ENCODE results near the gene PTCHD1. TPM values are rescaled to one million over a fixed set of nuclear protein-coding genes. Genes with fewer than 3 reads are reported as not detected.

PTCHD1 gene
- total RNA-seq, 1 donor from 2014 or later = 0.14 TPM

DNA sequence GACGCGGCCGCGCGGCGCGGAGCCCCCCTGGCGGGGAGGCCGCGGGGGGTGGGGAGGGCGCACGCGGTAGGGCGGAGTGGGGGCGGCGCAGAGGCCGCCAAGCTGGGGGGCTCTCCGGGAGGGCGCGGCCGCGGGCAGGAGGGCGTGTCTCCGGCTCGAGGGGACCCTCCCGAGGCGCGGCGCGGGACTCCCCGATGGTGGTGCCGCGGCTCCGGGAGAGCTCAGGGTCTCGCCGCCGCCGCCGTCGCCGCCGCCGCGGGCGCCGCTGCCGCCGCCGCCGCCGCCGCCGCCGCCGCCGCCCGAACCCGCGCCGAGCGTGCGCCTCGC lies 165 bp upstream of the PTCHD1 start:
- H3K36me3 Mint-ChIP-seq (ENCODE audit: low read depth, unreplicated experiment) = no peaks in the 10 kb centered on the region
- H3K4me1 Mint-ChIP-seq (ENCODE audit: low read depth, unreplicated experiment) = peaks cover 5% of the 10 kb centered on the region
- no peak overlapping the region for H3K4me3 ChIP-seq (ENCODE audit: insufficient read depth, low read depth, low read length)

DNA sequence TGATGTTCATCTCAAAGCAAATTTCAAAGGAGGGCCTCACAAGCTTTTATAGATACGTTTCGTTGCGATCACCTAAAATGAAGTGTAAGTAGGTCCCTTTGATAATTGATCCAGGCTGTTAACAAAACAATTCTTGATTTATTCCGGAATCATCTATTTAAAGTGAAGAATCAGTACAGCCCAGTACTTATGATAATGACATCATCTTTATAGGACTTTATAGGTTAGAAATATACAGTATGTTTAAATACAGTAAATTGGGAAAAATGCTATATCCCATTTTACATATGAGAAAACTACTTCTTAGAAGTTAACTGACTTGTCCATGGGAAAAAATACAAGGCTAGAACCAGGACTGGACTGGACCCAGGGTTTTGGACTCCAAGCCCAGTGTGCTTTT lies 3.7 kb downstream of the PTCHD1 start:
- Mint-ChIP-seq H3K27ac (ENCODE audit: unreplicated experiment) (no peak overlapping the region), H3K4me3 (ENCODE audit: unreplicated experiment) (no peak overlapping the region), H3K4me1 (ENCODE audit: low read depth, unreplicated experiment) (peaks cover 5% of the 10 kb centered on the region), H3K36me3 (ENCODE audit: low read depth, unreplicated experiment) (no peaks in the 10 kb centered on the region), H3K9me3 (ENCODE audit: unreplicated experiment) (no peaks in the 10 kb centered on the region), H3K27me3 (ENCODE audit: low read depth, unreplicated experiment) (peaks cover 31% of the 10 kb centered on the region)
- Histone ChIP-seq H3K4me2 (ENCODE audit: low read length) (no peak overlapping the region), H3K4me3 (ENCODE audit: insufficient read depth, low read depth, low read length) (no peak overlapping the region), H3K27me3 (ENCODE audit: insufficient read depth, low read length) (peaks cover 12% of the 10 kb centered on the region), H3K9ac (ENCODE audit: low read length) (no peak overlapping the region), H3K27ac (ENCODE audit: low read depth, low read length) (no peak overlapping the region), H2AFZ (ENCODE audit: low read depth, low read length) (no peak overlapping the region), H3K36me3 (ENCODE audit: insufficient read depth, low read length) (no peaks in the 10 kb centered on the region), H3K9me3 (ENCODE audit: insufficient read depth, low read depth, low read length) (no peaks in the 10 kb centered on the region), H3K4me1 (ENCODE audit: insufficient read depth, low read length) (peaks cover 4% of the 10 kb centered on the region), H3K79me2 (ENCODE audit: insufficient read depth, low read length) (no peaks in the 10 kb centered on the region), H4K20me1 (ENCODE audit: insufficient read depth, low read length) (no peaks in the 10 kb centered on the region)
- FAIRE-seq = peak; percentile 93
- DNase-seq (ENCODE audit: low read depth) = no peak
- TF ChIP-seq, protein P1, sequence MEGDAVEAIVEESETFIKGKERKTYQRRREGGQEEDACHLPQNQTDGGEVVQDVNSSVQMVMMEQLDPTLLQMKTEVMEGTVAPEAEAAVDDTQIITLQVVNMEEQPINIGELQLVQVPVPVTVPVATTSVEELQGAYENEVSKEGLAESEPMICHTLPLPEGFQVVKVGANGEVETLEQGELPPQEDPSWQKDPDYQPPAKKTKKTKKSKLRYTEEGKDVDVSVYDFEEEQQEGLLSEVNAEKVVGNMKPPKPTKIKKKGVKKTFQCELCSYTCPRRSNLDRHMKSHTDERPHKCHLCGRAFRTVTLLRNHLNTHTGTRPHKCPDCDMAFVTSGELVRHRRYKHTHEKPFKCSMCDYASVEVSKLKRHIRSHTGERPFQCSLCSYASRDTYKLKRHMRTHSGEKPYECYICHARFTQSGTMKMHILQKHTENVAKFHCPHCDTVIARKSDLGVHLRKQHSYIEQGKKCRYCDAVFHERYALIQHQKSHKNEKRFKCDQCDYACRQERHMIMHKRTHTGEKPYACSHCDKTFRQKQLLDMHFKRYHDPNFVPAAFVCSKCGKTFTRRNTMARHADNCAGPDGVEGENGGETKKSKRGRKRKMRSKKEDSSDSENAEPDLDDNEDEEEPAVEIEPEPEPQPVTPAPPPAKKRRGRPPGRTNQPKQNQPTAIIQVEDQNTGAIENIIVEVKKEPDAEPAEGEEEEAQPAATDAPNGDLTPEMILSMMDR (IDR thresholded peaks at IDR 0.05; ENCODE audit: insufficient read depth, low read depth, low read length) = no peak
- TF ChIP-seq EZH2 (IDR thresholded peaks at IDR 0.05; ENCODE audit: insufficient read depth, low read length) = no peak

More for the DNA sequence above, 165 bp upstream of the PTCHD1 start:
- TF ChIP-seq, protein P1 (IDR thresholded peaks at IDR 0.05; ENCODE audit: insufficient read depth, low read depth, low read length) = no peak
- no peak for TF ChIP-seq EZH2 (IDR thresholded peaks at IDR 0.05; ENCODE audit: insufficient read depth, low read length)
- Histone ChIP-seq H3K27me3 (ENCODE audit: insufficient read depth, low read length) (peaks cover 23% of the 10 kb centered on the region), H3K36me3 (ENCODE audit: insufficient read depth, low read length) (no peaks in the 10 kb centered on the region), H2AFZ (ENCODE audit: low read depth, low read length) (no peak overlapping the region), H4K20me1 (ENCODE audit: insufficient read depth, low read length) (no peaks in the 10 kb centered on the region), H3K4me2 (ENCODE audit: low read length) (peak overlapping the region; percentile 80), H3K79me2 (ENCODE audit: insufficient read depth, low read length) (no peaks in the 10 kb centered on the region), H3K27ac (ENCODE audit: low read depth, low read length) (no peak overlapping the region), H3K9ac (ENCODE audit: low read length) (no peak overlapping the region), H3K4me1 (ENCODE audit: insufficient read depth, low read length) (no peaks in the 10 kb centered on the region), H3K9me3 (ENCODE audit: insufficient read depth, low read depth, low read length) (no peaks in the 10 kb centered on the region)
- Mint-ChIP-seq H3K27ac (ENCODE audit: unreplicated experiment) (no peak overlapping the region), H3K9me3 (ENCODE audit: unreplicated experiment) (no peaks in the 10 kb centered on the region), H3K4me3 (ENCODE audit: unreplicated experiment) (no peak overlapping the region), H3K27me3 (ENCODE audit: low read depth, unreplicated experiment) (peaks cover 48% of the 10 kb centered on the region)
- FAIRE-seq (no peak), DNase-seq (ENCODE audit: low read depth) (no peak)

DNA sequence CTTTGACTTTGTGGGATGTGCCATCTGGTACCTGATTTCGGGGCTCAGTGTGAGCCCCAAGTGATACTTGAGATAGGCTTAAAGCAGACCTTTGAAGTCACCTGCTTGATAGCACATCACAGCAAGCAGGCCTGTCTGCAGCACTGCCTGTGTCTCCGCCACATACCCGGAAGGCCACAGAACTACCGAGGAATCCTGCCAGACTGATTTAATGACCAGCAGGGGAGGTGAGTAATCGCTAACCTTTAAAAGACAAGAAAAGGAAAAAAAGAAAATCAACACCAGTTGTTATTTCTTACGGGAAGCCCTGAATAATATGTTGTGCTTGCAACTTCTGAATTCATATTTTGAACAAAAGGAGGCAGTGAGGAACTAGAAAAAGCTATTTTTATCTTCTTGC lies 6.8 kb downstream of the PTCHD1 start:
- peaks cover 16% of the 10 kb centered on the region for H3K4me1 ChIP-seq (ENCODE audit: insufficient read depth, low read length)
- peak overlapping the region; percentile 46 for H3K4me2 ChIP-seq (ENCODE audit: low read length)
- H3K36me3 ChIP-seq (ENCODE audit: insufficient read depth, low read length) = no peaks in the 10 kb centered on the region
- H3K4me3 Mint-ChIP-seq (ENCODE audit: unreplicated experiment) = no peak overlapping the region
- DNase-seq (ENCODE audit: low read depth) = peak; percentile 14
- H3K4me3 ChIP-seq (ENCODE audit: insufficient read depth, low read depth, low read length) = no peak overlapping the region
- no peak overlapping the region for H2AFZ ChIP-seq (ENCODE audit: low read depth, low read length)
- no peaks in the 10 kb centered on the region for H3K79me2 ChIP-seq (ENCODE audit: insufficient read depth, low read length)
- no peaks in the 10 kb centered on the region for H4K20me1 ChIP-seq (ENCODE audit: insufficient read depth, low read length)
- no peaks in the 10 kb centered on the region for H3K27me3 ChIP-seq (ENCODE audit: insufficient read depth, low read length)
- H3K9me3 ChIP-seq (ENCODE audit: insufficient read depth, low read depth, low read length) = no peaks in the 10 kb centered on the region
- peaks cover 11% of the 10 kb centered on the region for H3K27me3 Mint-ChIP-seq (ENCODE audit: low read depth, unreplicated experiment)
- H3K36me3 Mint-ChIP-seq (ENCODE audit: low read depth, unreplicated experiment) = no peaks in the 10 kb centered on the region
- no peaks in the 10 kb centered on the region for H3K9me3 Mint-ChIP-seq (ENCODE audit: unreplicated experiment)
- H3K4me1 Mint-ChIP-seq (ENCODE audit: low read depth, unreplicated experiment) = peaks cover 6% of the 10 kb centered on the region
- H3K27ac Mint-ChIP-seq (ENCODE audit: unreplicated experiment) = no peak overlapping the region
- FAIRE-seq = peak; percentile 98
- no peak overlapping the region for H3K9ac ChIP-seq (ENCODE audit: low read length)
- H3K27ac ChIP-seq (ENCODE audit: low read depth, low read length) = no peak overlapping the region
- no peak for TF ChIP-seq EZH2 (IDR thresholded peaks at IDR 0.05; ENCODE audit: insufficient read depth, low read length)
- TF ChIP-seq, protein P1 (IDR thresholded peaks at IDR 0.05; ENCODE audit: insufficient read depth, low read depth, low read length) = peak; percentile 7

All from astrocyte (in vitro differentiated cells and primary cell).